Neural crest cell (in vitro differentiated cells): Measurements from ENCODE around the gene HCCS. TPM values are rescaled to one million over a fixed set of nuclear protein-coding genes. Genes with fewer than 3 reads are reported as not detected.

ENCODE experiments used
- DNase-seq: peaks from one replicate; pipeline ENCODE4 v3.0.0; 2021; ENCODE audit warnings: low read depth, mixed read lengths, low spot score
- H3K27ac Mint-ChIP-seq: one replicate; pipeline ENCODE4 v1.8.0; 2021; ENCODE audit warnings: mild to moderate bottlenecking, mixed read lengths; ENCODE audit not compliant: unreplicated experiment
- H3K27me3 Mint-ChIP-seq: 2 replicates; pipeline ENCODE4 v1.8.0; 2021; ENCODE audit warnings: low read depth, mild to moderate bottlenecking, mixed read lengths
- H3K36me3 Mint-ChIP-seq: 2 replicates; pipeline ENCODE4 v1.8.0; 2021; ENCODE audit warnings: low read depth, mild to moderate bottlenecking, mixed read lengths
- H3K4me1 Mint-ChIP-seq: 2 replicates; pipeline ENCODE4 v1.8.0; 2021; ENCODE audit warnings: mixed read lengths
- H3K4me3 Mint-ChIP-seq: one replicate; pipeline ENCODE4 v1.8.0; 2021; ENCODE audit warnings: mild to moderate bottlenecking, mixed read lengths
- H3K9me3 Mint-ChIP-seq: 2 replicates; pipeline ENCODE4 v1.8.0; 2021; ENCODE audit warnings: mixed read lengths
- total RNA-seq: library from RNA; stranded (reverse); gene quantifications from 2 replicates; pipeline ENCODE4 v1.2.1, GENCODE V29; 2021
- TF ChIP-seq, protein P1 (sequence below): fragments of 200-600 bp; sonication (generic); conservative IDR thresholded peaks from 2 replicates; pipeline ENCODE4 v1.5.0; 2021; ENCODE audit warnings: antibody characterized with exemption, mild to moderate bottlenecking

HCCS gene
- total RNA-seq, 1 donor from 2014 or later, result 20.9 TPM

DNA sequence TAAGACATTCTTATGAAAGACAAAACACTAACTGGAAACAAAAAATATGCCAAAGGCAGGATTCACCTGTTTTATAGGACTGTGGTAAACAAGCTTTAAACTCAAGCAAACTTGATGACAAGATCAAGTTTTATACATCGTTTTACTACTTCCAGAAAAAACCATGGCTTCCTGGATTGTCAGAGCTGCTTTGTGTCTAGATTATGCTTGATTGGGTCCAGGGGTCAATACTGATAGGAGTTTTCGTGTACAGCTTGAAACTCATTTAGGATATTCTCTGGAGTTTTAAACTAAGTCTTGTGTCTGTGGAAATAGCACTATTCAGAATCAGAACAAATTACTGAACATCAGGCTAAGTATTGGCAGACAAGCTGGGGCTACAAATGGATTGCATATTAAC is 13.0 kb downstream of the HCCS start:
- peaks cover 17% of the 10 kb centered on the region for H3K36me3 Mint-ChIP-seq
- H3K9me3 Mint-ChIP-seq, result peaks cover 4% of the 10 kb centered on the region
- TF ChIP-seq, protein P1, sequence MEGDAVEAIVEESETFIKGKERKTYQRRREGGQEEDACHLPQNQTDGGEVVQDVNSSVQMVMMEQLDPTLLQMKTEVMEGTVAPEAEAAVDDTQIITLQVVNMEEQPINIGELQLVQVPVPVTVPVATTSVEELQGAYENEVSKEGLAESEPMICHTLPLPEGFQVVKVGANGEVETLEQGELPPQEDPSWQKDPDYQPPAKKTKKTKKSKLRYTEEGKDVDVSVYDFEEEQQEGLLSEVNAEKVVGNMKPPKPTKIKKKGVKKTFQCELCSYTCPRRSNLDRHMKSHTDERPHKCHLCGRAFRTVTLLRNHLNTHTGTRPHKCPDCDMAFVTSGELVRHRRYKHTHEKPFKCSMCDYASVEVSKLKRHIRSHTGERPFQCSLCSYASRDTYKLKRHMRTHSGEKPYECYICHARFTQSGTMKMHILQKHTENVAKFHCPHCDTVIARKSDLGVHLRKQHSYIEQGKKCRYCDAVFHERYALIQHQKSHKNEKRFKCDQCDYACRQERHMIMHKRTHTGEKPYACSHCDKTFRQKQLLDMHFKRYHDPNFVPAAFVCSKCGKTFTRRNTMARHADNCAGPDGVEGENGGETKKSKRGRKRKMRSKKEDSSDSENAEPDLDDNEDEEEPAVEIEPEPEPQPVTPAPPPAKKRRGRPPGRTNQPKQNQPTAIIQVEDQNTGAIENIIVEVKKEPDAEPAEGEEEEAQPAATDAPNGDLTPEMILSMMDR, result no peak
- H3K4me1 Mint-ChIP-seq, result no peaks in the 10 kb centered on the region
- no peak overlapping the region for H3K27ac Mint-ChIP-seq
- H3K27me3 Mint-ChIP-seq, result no peaks in the 10 kb centered on the region
- DNase-seq, result no peak
- no peak overlapping the region for H3K4me3 Mint-ChIP-seq

DNA sequence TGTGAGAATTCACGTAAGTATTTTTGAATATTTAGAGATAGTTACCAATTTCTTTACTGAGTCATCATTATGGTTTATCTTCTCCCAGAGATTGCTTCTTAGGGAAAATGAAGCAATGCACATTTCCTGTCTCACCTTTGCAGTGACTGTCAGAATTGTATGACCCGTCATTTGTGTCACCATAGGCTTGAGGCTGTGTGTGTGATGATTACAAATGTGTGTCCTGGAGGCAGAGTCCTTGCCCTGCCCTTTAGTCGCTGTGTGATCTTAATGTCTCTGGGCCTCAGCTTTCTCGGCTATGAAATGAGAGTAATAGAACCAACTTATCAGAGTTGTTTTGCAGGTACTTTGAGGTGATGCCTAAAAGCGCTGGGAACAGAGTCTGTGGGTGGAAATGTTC is 13.9 kb downstream of the HCCS start:
- TF ChIP-seq, protein P1, result no peak
- Mint-ChIP-seq H3K27ac (no peak overlapping the region), H3K4me1 (no peaks in the 10 kb centered on the region), H3K4me3 (no peak overlapping the region), H3K36me3 (peaks cover 17% of the 10 kb centered on the region), H3K27me3 (no peaks in the 10 kb centered on the region), H3K9me3 (peaks cover 4% of the 10 kb centered on the region)
- no peak for DNase-seq

DNA sequence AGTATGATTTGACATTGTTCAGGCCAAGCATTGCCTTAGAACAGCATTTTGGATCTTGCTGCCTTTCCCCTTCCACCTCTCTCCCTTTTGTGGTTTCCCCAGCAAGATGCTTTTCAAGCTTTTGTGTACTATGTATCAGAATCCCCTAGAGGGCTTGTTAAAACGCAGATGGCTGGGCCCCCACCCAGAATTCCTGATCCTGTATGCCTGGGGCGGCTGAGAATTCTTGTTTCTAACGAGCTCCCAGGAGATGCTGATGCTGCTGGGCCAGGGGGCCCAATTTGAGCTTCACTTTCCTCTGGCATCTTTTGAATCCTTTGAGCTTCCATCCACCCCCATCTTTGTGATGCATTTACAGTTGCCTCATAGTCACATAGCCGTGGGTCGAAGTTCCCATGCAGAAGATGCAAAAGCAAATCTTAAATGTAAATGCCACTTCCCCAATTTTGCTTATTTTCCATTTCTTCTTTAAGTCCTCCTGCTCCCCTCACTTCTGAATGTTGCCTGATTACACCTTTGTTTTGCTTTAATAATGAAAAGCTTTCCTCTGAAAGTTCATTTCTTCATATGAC is 18.5 kb downstream of the HCCS start:
- H3K27ac Mint-ChIP-seq, result no peak overlapping the region
- H3K36me3 Mint-ChIP-seq, result peaks cover 9% of the 10 kb centered on the region
- H3K4me1 Mint-ChIP-seq, result no peaks in the 10 kb centered on the region
- no peaks in the 10 kb centered on the region for H3K27me3 Mint-ChIP-seq
- no peak overlapping the region for H3K4me3 Mint-ChIP-seq
- peaks cover 4% of the 10 kb centered on the region for H3K9me3 Mint-ChIP-seq
- DNase-seq, result no peak
- TF ChIP-seq, protein P1, result no peak

DNA sequence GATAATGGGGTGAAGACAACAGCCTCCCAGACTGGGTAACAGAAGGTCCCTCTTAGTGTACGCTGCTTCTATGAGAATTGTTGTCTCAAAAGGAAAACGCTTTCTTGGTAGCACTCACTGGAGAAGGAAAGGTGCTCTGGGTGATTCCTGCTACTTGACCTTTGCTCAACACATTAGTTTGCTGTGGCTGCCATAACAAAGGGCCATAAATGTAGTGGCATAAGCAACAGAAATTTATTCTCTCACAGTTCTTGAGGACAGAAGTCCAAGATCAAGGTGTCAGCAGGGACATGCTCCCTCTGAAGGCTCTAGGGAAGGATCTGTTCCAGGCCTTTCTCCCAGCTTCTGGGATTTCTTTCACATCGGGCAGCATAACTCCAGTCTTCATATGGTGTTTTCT is 19.0 kb downstream of the HCCS start:
- Mint-ChIP-seq H3K27ac (no peak overlapping the region), H3K27me3 (no peaks in the 10 kb centered on the region), H3K4me1 (no peaks in the 10 kb centered on the region), H3K4me3 (no peak overlapping the region), H3K36me3 (peaks cover 3% of the 10 kb centered on the region), H3K9me3 (peaks cover 4% of the 10 kb centered on the region)
- TF ChIP-seq, protein P1, result no peak
- DNase-seq, result no peak

DNA sequence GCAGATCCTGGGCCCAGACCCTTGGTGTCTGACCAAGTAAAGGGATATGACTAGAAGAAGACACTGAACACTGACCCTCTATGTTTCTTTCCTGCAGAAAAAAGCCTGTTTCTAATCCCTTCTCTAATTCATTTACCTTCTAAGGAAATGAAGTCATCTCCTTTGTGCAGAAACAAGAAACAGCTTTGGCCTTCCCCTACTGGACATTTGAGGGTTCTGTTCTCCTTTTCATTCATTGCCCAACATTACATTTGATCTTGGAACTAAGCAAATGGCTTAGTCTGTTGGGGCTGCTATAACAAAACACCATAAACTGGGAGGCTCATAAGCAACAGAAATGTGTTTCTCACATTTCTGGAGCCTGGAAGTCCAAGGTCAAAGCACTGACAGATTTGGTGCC is 20.0 kb downstream of the HCCS start:
- TF ChIP-seq, protein P1, result no peak
- H3K36me3 Mint-ChIP-seq, result peaks cover 3% of the 10 kb centered on the region
- H3K27me3 Mint-ChIP-seq, result no peaks in the 10 kb centered on the region
- no peak overlapping the region for H3K4me3 Mint-ChIP-seq
- H3K9me3 Mint-ChIP-seq, result peaks cover 4% of the 10 kb centered on the region
- DNase-seq, result no peak
- no peak overlapping the region for H3K27ac Mint-ChIP-seq
- peaks cover 7% of the 10 kb centered on the region for H3K4me1 Mint-ChIP-seq
